Measurements from ENCODE around the gene CCDC154.

GRCh38 chr16:1472974-1473373 lies 28.6 kb upstream of the CCDC154 start:
- TF ChIP-seq CTCF (IDR thresholded peaks at IDR 0.05) (no peak), POLR2A (IDR thresholded peaks at IDR 0.05) (no peak)

All from right lobe of liver (tissue), 4 donors.